Measurements from ENCODE around the gene MAB21L3.

The MAB21L3 gene

DNA sequence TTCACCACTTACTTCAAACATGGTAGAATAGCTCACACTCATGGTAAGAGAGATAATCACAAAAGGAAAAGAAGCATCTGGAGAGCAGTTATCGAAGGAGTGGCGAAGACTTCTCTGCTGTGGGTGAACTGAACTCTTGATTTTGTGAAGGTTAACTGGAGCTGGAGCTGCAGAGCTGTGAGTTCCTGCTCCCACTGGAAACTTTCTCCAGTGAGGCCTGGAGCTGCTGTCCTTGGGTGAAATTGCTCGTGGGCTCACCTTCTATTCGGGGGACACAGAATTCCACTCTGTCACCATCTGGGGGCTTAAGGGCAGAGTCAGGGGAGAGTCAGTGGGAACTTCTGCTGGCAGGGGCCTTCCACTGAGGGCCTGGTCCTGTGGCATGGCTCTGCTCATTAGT, 45.9 kb downstream of the MAB21L3 start:
- TF ChIP-seq BHLHE40 (IDR thresholded peaks at IDR 0.05; ENCODE audit: borderline replicate concordance) (no peak), SUZ12 (IDR thresholded peaks at IDR 0.05) (no peak), ELF4 (IDR thresholded peaks at IDR 0.05) (no peak), TARDBP (IDR thresholded peaks at IDR 0.05) (no peak), ARNT (IDR thresholded peaks at IDR 0.05) (no peak), LEF1 (IDR thresholded peaks at IDR 0.05; ENCODE audit: borderline replicate concordance) (no peak), FOXM1 (IDR thresholded peaks at IDR 0.05; ENCODE audit: borderline replicate concordance) (no peak), CTBP1 (IDR thresholded peaks at IDR 0.05; ENCODE audit: borderline replicate concordance) (no peak), FOXK2 (IDR thresholded peaks at IDR 0.05) (no peak), SP1 (IDR thresholded peaks at IDR 0.05) (no peak), L3MBTL2 (conservative IDR thresholded peaks at IDR 0.05) (no peak), HDGF (IDR thresholded peaks at IDR 0.05; ENCODE audit: borderline replicate concordance) (no peak), FOXA1 (IDR thresholded peaks at IDR 0.05) (no peak)
- TF ChIP-seq, protein P1, sequence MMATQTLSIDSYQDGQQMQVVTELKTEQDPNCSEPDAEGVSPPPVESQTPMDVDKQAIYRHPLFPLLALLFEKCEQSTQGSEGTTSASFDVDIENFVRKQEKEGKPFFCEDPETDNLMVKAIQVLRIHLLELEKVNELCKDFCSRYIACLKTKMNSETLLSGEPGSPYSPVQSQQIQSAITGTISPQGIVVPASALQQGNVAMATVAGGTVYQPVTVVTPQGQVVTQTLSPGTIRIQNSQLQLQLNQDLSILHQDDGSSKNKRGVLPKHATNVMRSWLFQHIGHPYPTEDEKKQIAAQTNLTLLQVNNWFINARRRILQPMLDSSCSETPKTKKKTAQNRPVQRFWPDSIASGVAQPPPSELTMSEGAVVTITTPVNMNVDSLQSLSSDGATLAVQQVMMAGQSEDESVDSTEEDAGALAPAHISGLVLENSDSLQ (IDR thresholded peaks at IDR 0.05) = no peak
- ChIA-PET POLR2A (no interaction called here), CTCF (interaction anchor here (0.6 to 1.0 kb wide), 2 partner anchors 11 to 18 kb away, joined by 3 to 4 read pairs; no protein-coding TSS in a partner anchor)
- no peak for DNase-seq (ENCODE audit: extremely low spot score)

DNA sequence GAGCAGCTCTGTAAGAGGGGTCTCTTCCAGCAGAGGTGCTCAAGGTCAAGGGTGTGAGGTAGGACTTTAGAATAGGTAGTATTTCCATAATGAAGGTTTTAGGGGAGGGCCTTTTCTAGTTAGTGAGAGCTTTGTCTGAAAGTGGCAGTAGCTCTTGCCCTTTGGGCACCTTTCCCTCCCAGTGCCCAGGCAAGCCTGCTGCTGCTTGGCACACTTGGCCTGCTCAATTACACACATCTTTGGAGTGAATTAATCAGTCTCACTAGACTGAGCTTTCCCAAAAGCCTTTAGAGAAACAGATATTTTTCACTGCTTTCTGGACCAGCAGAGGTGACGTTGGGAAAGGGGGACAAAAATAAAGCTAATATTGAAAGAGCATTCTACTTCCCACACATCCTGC, 48.0 kb downstream of the MAB21L3 start:
- TF ChIP-seq FOXK2 (IDR thresholded peaks at IDR 0.05) (no peak), ZNF384 (IDR thresholded peaks at IDR 0.05) (no peak), TARDBP (IDR thresholded peaks at IDR 0.05) (no peak), LEF1 (IDR thresholded peaks at IDR 0.05; ENCODE audit: borderline replicate concordance) (no peak), SUZ12 (IDR thresholded peaks at IDR 0.05) (no peak), CTBP1 (IDR thresholded peaks at IDR 0.05; ENCODE audit: borderline replicate concordance) (no peak), BHLHE40 (IDR thresholded peaks at IDR 0.05; ENCODE audit: borderline replicate concordance) (no peak), NFRKB (IDR thresholded peaks at IDR 0.05) (no peak), L3MBTL2 (conservative IDR thresholded peaks at IDR 0.05) (no peak), FOXA1 (IDR thresholded peaks at IDR 0.05) (no peak), FOXM1 (IDR thresholded peaks at IDR 0.05; ENCODE audit: borderline replicate concordance) (no peak)
- CTCF ChIA-PET = interaction anchor here (0.6 to 1.2 kb wide), 2 partner anchors 20 to 105 kb away, joined by 3 to 4 read pairs; no protein-coding TSS in a partner anchor
- DNase-seq (ENCODE audit: extremely low spot score) = no peak
- POLR2A ChIA-PET = no interaction called here

DNA sequence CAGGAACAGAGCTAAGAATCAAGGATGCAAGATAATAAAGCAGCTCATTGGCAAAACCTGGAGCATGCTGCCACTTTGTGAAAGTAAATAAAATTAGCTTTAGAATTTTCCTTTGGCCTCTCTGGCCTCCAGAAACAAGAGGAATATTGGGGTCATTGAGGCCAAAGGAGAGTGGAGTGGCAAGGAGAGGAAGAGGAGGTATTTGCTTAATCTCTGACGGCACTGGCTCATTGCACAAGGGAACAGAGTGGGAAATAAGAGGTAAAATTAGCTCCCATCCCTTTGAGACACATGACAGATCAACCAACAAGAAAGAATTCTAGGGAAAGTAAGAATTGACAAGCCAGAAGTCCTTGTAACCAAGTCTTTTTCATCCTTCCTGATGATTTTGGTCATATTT, 48.4 kb downstream of the MAB21L3 start:
- no peak for DNase-seq (ENCODE audit: extremely low spot score)
- ChIA-PET POLR2A (no interaction called here), CTCF (interaction anchor here (0.6 to 1.2 kb wide), 2 partner anchors 21 to 105 kb away, joined by 3 to 4 read pairs; no protein-coding TSS in a partner anchor)
- TF ChIP-seq ZNF384 (IDR thresholded peaks at IDR 0.05) (no peak), SP1 (IDR thresholded peaks at IDR 0.05) (no peak), ELF4 (IDR thresholded peaks at IDR 0.05) (no peak), LEF1 (IDR thresholded peaks at IDR 0.05; ENCODE audit: borderline replicate concordance) (no peak)

DNA sequence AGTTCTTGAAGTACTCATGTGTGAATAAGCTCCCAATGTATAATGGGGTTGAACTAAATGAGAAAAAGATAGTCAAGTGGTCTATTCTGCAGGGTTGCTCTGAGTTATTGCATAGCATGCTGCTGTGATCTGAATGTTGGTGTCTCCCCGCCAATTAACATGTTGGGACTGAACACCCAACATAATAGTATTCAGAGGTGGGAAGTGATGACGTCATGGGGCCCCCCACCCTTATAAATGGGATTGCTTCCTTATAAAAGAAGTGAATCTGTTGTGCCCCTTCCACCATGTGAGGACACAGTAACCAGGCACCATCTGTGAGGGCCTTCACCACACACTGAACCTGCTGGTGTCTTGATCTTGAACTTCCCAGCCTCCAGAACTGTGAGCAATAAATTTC, 50.2 kb downstream of the MAB21L3 start:
- ChIA-PET POLR2A (no interaction called here), CTCF (no interaction called here)
- TF ChIP-seq SUZ12 (IDR thresholded peaks at IDR 0.05) (no peak), FOXM1 (IDR thresholded peaks at IDR 0.05; ENCODE audit: borderline replicate concordance) (no peak), LEF1 (IDR thresholded peaks at IDR 0.05; ENCODE audit: borderline replicate concordance) (no peak), FOXK2 (IDR thresholded peaks at IDR 0.05) (no peak), HDGF (IDR thresholded peaks at IDR 0.05; ENCODE audit: borderline replicate concordance) (no peak), SP1 (IDR thresholded peaks at IDR 0.05) (no peak), ARNT (IDR thresholded peaks at IDR 0.05) (no peak), BHLHE40 (IDR thresholded peaks at IDR 0.05; ENCODE audit: borderline replicate concordance) (no peak), FOXA1 (IDR thresholded peaks at IDR 0.05) (no peak), NFRKB (IDR thresholded peaks at IDR 0.05) (no peak), CTBP1 (IDR thresholded peaks at IDR 0.05; ENCODE audit: borderline replicate concordance) (no peak), TARDBP (IDR thresholded peaks at IDR 0.05) (no peak), ELF4 (IDR thresholded peaks at IDR 0.05) (no peak), L3MBTL2 (conservative IDR thresholded peaks at IDR 0.05) (no peak), ZNF384 (IDR thresholded peaks at IDR 0.05) (no peak)
- TF ChIP-seq, protein P1 (IDR thresholded peaks at IDR 0.05) = no peak
- no peak for DNase-seq (ENCODE audit: extremely low spot score)

DNA sequence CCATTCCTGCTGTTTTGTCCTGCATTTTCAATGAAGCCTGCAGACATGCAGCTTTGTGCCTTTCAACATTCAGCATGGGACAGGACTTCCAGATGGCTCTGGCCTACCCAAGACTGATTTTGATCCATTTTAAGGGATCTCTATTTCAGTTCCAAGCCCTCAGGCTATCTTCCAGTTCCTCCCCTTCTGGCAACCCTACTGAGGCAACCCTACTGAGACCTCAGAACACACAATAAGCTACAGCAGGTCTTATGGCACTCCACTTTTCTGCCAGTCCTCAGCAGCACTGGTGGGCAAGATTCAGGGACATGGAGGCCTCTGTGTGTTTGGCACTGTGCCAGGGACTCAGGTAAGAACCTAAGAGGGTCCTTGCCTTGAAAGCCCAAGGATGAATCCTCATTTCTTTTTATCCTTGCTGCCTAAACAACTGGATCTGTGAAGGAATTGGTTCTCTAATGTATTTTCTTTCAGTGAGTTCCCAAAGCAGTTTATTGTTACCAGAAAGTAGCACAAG, 50.7 kb downstream of the MAB21L3 start:
- ChIA-PET CTCF (no interaction called here), POLR2A (no interaction called here)
- TF ChIP-seq, protein P1 (IDR thresholded peaks at IDR 0.05) = no peak
- TF ChIP-seq NFRKB (IDR thresholded peaks at IDR 0.05) = no peak
- TF ChIP-seq L3MBTL2 (conservative IDR thresholded peaks at IDR 0.05) = no peak
- no peak for TF ChIP-seq FOXA1 (IDR thresholded peaks at IDR 0.05)
- no peak for TF ChIP-seq LEF1 (IDR thresholded peaks at IDR 0.05; ENCODE audit: borderline replicate concordance)
- TF ChIP-seq FOXM1 (IDR thresholded peaks at IDR 0.05; ENCODE audit: borderline replicate concordance) = no peak
- no peak for TF ChIP-seq ARNT (IDR thresholded peaks at IDR 0.05)
- no peak for TF ChIP-seq CTBP1 (IDR thresholded peaks at IDR 0.05; ENCODE audit: borderline replicate concordance)
- TF ChIP-seq HDGF (IDR thresholded peaks at IDR 0.05; ENCODE audit: borderline replicate concordance) = no peak
- TF ChIP-seq TARDBP (IDR thresholded peaks at IDR 0.05) = no peak
- no peak for TF ChIP-seq FOXK2 (IDR thresholded peaks at IDR 0.05)
- no peak for TF ChIP-seq ELF4 (IDR thresholded peaks at IDR 0.05)
- no peak for TF ChIP-seq SP1 (IDR thresholded peaks at IDR 0.05)
- no peak for TF ChIP-seq BHLHE40 (IDR thresholded peaks at IDR 0.05; ENCODE audit: borderline replicate concordance)
- TF ChIP-seq SUZ12 (IDR thresholded peaks at IDR 0.05) = no peak
- TF ChIP-seq ZNF384 (IDR thresholded peaks at IDR 0.05) = no peak
- DNase-seq (ENCODE audit: extremely low spot score) = no peak

DNA sequence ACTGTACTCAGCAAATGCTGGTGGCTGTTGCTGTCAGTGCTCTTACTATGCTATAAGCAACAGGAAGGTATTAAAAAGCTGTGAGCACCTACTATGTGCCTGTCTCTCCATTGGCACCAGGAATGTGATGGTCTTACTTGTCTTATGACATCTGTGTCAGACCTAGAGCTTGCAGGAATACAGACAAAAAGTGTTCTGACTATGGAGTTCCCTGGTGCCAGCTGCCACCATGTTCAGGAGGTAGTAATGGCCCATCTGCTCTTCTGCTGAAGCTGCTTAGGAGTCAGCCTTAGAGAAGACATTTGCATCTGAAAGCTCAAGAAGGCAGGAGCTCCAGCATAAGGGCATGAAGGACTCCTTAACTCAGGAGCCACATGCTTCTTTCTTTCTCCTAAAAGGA, 52.3 kb downstream of the MAB21L3 start:
- no peak for DNase-seq (ENCODE audit: extremely low spot score)
- POLR2A ChIA-PET = no interaction called here
- TF ChIP-seq ZNF384 (IDR thresholded peaks at IDR 0.05) (no peak), ARNT (IDR thresholded peaks at IDR 0.05) (no peak), FOXM1 (IDR thresholded peaks at IDR 0.05; ENCODE audit: borderline replicate concordance) (no peak), CTBP1 (IDR thresholded peaks at IDR 0.05; ENCODE audit: borderline replicate concordance) (no peak), HDGF (IDR thresholded peaks at IDR 0.05; ENCODE audit: borderline replicate concordance) (no peak), BHLHE40 (IDR thresholded peaks at IDR 0.05; ENCODE audit: borderline replicate concordance) (no peak), TARDBP (IDR thresholded peaks at IDR 0.05) (no peak), LEF1 (IDR thresholded peaks at IDR 0.05; ENCODE audit: borderline replicate concordance) (no peak), NFRKB (IDR thresholded peaks at IDR 0.05) (no peak), SP1 (IDR thresholded peaks at IDR 0.05) (no peak), FOXK2 (IDR thresholded peaks at IDR 0.05) (no peak), FOXA1 (IDR thresholded peaks at IDR 0.05) (no peak), ELF4 (IDR thresholded peaks at IDR 0.05) (no peak), SUZ12 (IDR thresholded peaks at IDR 0.05) (no peak), L3MBTL2 (conservative IDR thresholded peaks at IDR 0.05) (no peak)
- TF ChIP-seq, protein P1 (IDR thresholded peaks at IDR 0.05) = no peak
- CTCF ChIA-PET = interaction anchor here (1.4 kb wide), 1 partner anchor 11 kb away, joined by 4 read pairs; no protein-coding TSS in a partner anchor
